Regular cardiac myocyte (primary cell): Measurements from ENCODE around the gene C3orf49. TPM values are rescaled to one million over a fixed set of nuclear protein-coding genes. Genes with fewer than 3 reads are reported as not detected.

Experiments used
- total RNA-seq: library from RNA; depleted of rRNA; stranded (reverse); fragments of >200 nt; gene quantifications from 2 replicates; pipeline ENCODE4 v1.2.3, GENCODE V29; 2014

Gene C3orf49, protein sequence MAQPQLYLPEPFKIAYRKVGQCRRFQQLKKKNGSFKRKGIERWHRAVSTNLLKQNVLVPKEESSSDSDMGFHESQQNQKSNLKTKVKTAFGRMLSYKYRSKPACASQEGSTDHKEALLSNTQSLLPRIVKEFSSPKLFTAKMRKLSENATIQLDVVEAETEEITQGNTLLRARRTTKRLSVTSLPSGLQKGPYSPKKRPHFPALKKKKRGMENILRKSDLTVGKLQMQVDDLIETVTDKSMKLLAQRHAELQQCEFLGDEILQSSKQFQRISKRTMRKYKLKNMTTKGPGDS
- not detected in 2 replicates for total RNA-seq

DNA sequence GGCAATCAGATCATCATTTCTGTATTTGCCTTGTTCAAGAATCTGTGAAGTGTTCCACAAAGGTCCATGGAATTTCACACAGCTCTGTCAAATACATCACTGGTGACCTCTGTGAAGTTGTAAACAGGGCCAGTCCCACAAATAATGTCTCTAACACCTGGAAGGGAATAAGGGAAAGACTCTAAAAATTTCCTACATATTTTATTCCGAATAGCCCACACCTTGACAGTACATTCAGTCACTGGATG is at the start of gene C3orf49:
Gene C3orf49 (plus strand): TSS at position 149 of the 248 bp plus-strand sequence. CDS start 173 bp downstream, outside the sequence.

GRCh38 chr3:63863150-63864007 is 44.3 kb downstream of the C3orf49 start, which contains the start of the genes ATXN7 and THOC7:
ATXN7 (plus strand) TSS chr3:63863867; CDS start chr3:63912599, 48,732 bp downstream.
THOC7 (minus strand) TSS chr3:63863805; CDS start chr3:63863790, 15 bp downstream.

Other genes with a start within 250 kb of the C3orf49 start
- not detected in 2 replicates for gene SNTN, start 166.6 kb upstream of the C3orf49 start, total RNA-seq
- 40.9 and 48.5 TPM in 2 replicates for gene THOC7, start 44.5 kb downstream of the C3orf49 start, total RNA-seq
- gene ATXN7, start 44.6 kb downstream of the C3orf49 start, total RNA-seq = 8.2 and 8.7 TPM in 2 replicates
- not detected in 2 replicates for gene SCAANT1, start 93.1 kb downstream of the C3orf49 start, total RNA-seq
- gene PSMD6, start 204.2 kb downstream of the C3orf49 start, total RNA-seq = 73.0 and 136 TPM in 2 replicates